Right cardiac atrium (tissue), 5 donors: Measurements from ENCODE around the gene HEY2. TPM values are rescaled to one million over a fixed set of nuclear protein-coding genes. Genes with fewer than 3 reads are reported as not detected.

Experiments used
- ATAC-seq, 2 donors: fragments of 200-7000 bp; cut with Tn5 transposase; one replicate each; pipeline versions ENCODE4 v1.8.0 to v1.9.1; 2020; ENCODE audit warnings: moderate library complexity in 2 of 2, mild to moderate bottlenecking in 1 of 2
- DNase-seq, 3 donors: peaks; one replicate each; pipeline ENCODE4 v3.0.0-alpha.2; 2020
- H3K27ac ChIP-seq: one replicate; pipeline ENCODE4 v1.5.1; 2013; ENCODE audit warnings: mild to moderate bottlenecking, low read length, control low read depth, moderate library complexity
- H3K27me3 ChIP-seq: one replicate; pipeline ENCODE4 v1.6.1; 2013; ENCODE audit not compliant: control insufficient read depth, insufficient read depth
- H3K4me1 ChIP-seq: one replicate; pipeline ENCODE4 v1.6.1; 2013; ENCODE audit warnings: low read length; ENCODE audit not compliant: control insufficient read depth, insufficient read depth
- H3K4me3 ChIP-seq: one replicate; pipeline ENCODE4 v1.5.1; 2013; ENCODE audit warnings: low read length, control low read depth
- H3K9me3 ChIP-seq: one replicate; pipeline ENCODE4 v1.6.1; 2013; ENCODE audit warnings: low read length; ENCODE audit not compliant: control insufficient read depth
- WGBS: extraction: QIAGEN DNeasy Blood & Tissue Kit; methylation state at CpG from one replicate; pipeline ENCODE4 v1.1.7; 2013; 5-methylcytosine and 5-hydroxymethylcytosine counted together
- intact Hi-C, 4 donors: fragments of 100-400 bp; cut with DNase I; formaldehyde crosslinking; loops; one replicate each; pipeline versions ENCODE4 v1.11.0 to v1.14.0; 2022 to 2023
- polyA plus RNA-seq: library from polyadenylated mRNA; stranded (reverse); fragments of 200-250 nt; gene quantifications from one replicate; pipeline ENCODE4 v1.2.3, GENCODE V29; 2013
- total RNA-seq, 4 donors: library from RNA; stranded (reverse); fragmentation: NEBNext Ultra II Directional; extraction: Animal tissue kit (Norgen Biotek cat#: 25700); gene quantifications; one replicate each; pipeline ENCODE4 v1.2.1, GENCODE V29; 2021
- donor health status: healthy with polysubstance abuse.
- donor health status: DM: no; HTN: yes; CAD: no.
- donor health status: DM: no; HTN: no; CAD: no.
- donor health status: DM: no; HTN: yes; CAD: no; lungs with severe emphysema.
- donor health status: DM: yes; HTN: yes; CAD: no.

The HEY2 gene
- total and polyA plus RNA-seq, 5 donors = 2.6 to 6.0 (median 3.1) TPM

DNA sequence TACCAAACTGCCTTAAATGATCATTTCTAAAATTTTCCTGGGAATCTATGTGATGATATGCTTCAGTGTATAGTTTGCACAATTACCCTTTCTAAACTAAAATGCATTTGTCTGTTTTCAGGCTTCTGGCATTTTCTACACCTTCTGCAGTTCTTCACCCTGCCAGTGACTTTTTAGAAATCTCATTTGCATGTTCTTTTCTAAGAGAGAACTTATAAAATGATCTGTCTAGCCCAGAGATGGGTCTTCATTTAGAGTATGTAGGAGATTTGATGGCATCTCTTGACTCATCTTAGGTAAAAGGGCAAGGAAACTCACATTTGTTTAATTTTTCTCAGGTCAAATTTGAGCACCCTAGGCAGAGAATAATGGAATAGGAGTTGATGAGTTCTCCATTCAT, 59.2 kb downstream of the HEY2 start:
- Histone ChIP-seq H3K4me1 (peaks cover 6% of the 10 kb centered on the region), H3K27me3 (no peaks in the 10 kb centered on the region), H3K27ac (no peak overlapping the region), H3K9me3 (no peaks in the 10 kb centered on the region), H3K4me3 (no peak overlapping the region)
- ATAC-seq = no peak
- intact Hi-C loops = loop anchor here in 1 of 4 donors (10.0 kb wide), 1 partner anchor 146 kb away; the partner anchor contains the start of gene HINT3
- DNase-seq = no peak

DNA sequence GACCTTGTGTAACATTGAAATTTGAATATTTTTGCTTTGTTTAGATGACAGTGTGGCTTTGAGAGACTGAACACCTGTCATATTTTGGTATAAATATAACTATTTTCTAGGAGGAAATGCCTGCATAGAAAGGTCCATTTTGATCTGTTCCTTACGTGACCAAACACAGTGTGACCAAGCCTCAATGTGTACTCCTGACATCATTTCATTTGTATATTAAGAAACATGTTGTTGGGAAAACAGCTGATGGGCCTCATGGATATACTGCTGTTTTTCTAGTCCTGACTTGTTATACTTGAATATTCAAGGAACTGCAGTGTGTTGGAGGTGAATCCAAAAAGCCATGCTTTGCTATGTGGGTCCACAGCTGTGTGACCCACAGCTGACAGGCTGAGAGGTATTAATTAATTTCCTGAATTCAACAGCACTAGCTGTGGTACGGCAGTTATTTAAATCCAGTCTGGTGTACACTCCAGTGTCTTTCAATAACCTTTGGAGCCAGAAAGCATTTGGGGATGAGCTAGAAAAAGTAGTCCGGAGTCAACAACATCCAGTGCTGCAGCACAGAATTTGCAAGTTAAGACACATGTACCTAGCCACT, 60.2 kb downstream of the HEY2 start:
- ATAC-seq = no peak
- H3K9me3 ChIP-seq = no peaks in the 10 kb centered on the region
- 82% methylated on average over 3 of the region's 3 CpGs for WGBS
- H3K4me1 ChIP-seq = peaks cover 9% of the 10 kb centered on the region
- intact Hi-C loops = loop anchor here in 1 of 4 donors (10.0 kb wide), 1 partner anchor 145 kb away; the partner anchor contains the start of gene HINT3
- no peak for DNase-seq
- H3K27me3 ChIP-seq = no peaks in the 10 kb centered on the region
- no peak overlapping the region for H3K27ac ChIP-seq
- H3K4me3 ChIP-seq = no peak overlapping the region

DNA sequence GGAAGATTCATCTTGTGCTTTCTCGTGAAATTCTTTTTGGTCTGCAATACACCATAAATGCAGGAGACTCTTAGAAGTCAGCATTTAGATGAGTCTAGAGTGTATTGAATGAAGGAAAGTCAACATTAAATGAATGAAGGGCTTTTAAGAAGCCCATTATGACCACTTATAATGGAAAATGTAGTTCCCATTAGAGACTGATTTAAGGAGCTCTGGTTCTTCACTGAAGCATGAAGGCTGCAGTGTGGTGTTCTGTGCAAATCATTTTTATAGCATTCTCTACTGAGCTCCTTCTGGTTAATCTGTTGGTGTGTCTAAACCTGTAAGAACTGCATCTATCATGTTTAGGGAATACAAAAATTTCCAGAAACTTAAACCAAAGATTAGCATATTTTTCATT, 61.0 kb downstream of the HEY2 start:
- H3K27ac ChIP-seq = no peak overlapping the region
- peaks cover 9% of the 10 kb centered on the region for H3K4me1 ChIP-seq
- ATAC-seq (no peak), DNase-seq (no peak)
- no peaks in the 10 kb centered on the region for H3K27me3 ChIP-seq
- intact Hi-C loops = no loop called here
- no peaks in the 10 kb centered on the region for H3K9me3 ChIP-seq
- no peak overlapping the region for H3K4me3 ChIP-seq
- WGBS = 93% methylated on average over 1 of the region's 1 CpG

Other genes with a start within 250 kb of the HEY2 start
- 10 to 100 TPM; 12.6 to 18.6 (median 17.0) TPM for gene NCOA7, start 41.3 kb downstream of the HEY2 start, total RNA-seq
- 5.9 TPM for gene NCOA7, start 41.3 kb downstream of the HEY2 start, polyA plus RNA-seq
- gene HINT3, start 207.1 kb downstream of the HEY2 start, total RNA-seq = 10 to 100 TPM; 27.4 to 31.0 (median 28.3) TPM
- 13.0 TPM for gene HINT3, start 207.1 kb downstream of the HEY2 start, polyA plus RNA-seq
- gene TRMT11, start 236.9 kb downstream of the HEY2 start, total RNA-seq = 10 to 100 TPM; 12.0 to 15.6 (median 15.0) TPM
- gene TRMT11, start 236.9 kb downstream of the HEY2 start, polyA plus RNA-seq = 12.7 TPM